Fibroblast of skin of right biceps (primary cell): ENCODE measurements around the gene HFM1.
"Not testable (repeated sequence)": the region's sequence is repeated elsewhere in the genome, so short reads cannot be mapped to it uniquely, and the experiment has no call there.

Source experiments
- DNase-seq: peaks from one replicate; pipeline ENCODE4 v3.0.0-alpha.2; 2013

HFM1 gene

DNA sequence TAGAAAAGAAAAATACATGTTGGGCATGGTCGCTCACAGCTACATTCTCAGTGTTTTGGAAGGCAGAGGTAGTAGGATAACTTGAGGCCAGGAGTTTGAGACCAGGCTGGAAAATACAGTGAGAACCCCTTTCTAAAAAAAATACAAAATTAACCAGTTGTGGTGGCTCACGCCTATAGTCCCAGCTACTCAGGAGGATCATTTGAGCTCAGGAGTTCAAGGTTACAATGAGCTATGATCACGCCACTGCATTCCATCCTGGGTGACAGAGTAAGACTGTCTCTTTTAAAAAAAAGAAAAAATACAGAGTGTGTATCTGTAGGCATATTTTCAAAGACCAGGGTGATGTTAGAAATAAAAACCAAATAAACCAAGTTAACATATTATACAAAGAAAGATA, 57.8 kb downstream of the HFM1 start:
- no peak for DNase-seq

- DNase-seq = no peak
These were observed 59.1 kb downstream of the HFM1 start for GRCh38 chr1:91345395-91346005.

- no peak for DNase-seq
These were observed 66.1 kb downstream of the HFM1 start for GRCh38 chr1:91338501-91338900.

DNA sequence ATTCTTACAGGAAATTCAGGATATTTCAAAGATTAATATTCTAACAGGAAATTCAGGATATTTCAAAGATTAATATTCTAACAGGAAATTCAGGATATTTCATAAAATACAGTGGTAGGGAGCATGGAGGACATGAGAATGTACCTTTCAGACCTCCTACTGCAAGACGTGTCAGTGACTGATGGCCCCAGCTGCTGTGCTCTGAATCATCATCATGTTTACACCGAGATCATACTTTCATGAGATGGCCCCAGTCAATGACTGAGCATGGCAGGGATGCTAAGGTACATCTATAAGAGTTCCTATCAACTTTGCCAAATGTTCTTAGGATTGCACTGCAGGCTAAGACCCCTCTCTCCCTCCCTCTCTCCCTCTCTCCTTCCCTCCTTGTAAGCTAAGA, 69.0 kb downstream of the HFM1 start:
- no peak for DNase-seq

DNA sequence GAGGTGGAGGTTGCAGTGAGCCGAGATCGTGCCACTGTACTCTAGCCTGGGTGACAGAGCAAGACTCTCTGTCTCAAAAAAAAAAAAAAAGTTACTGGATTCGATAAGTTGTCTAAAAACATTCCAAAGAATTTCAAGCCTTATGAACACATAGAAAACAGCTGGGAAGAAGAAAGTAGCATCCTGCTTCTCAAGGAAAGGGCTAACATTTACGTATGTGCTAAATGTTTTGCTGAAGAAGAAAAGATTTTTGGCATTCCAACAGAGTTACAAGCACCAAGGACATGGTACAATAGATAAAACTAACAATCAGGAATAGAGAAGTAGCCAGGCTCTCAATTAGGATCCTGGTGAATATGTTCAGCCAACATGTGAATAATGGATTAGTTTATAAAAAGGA, 69.8 kb downstream of the HFM1 start:
- no peak for DNase-seq

- no peak for DNase-seq
These were observed 79.2 kb downstream of the HFM1 start for GRCh38 chr1:91325456-91325855.

- DNase-seq = no peak
These were observed 90.0 kb downstream of the HFM1 start for GRCh38 chr1:91314643-91315042.

DNA sequence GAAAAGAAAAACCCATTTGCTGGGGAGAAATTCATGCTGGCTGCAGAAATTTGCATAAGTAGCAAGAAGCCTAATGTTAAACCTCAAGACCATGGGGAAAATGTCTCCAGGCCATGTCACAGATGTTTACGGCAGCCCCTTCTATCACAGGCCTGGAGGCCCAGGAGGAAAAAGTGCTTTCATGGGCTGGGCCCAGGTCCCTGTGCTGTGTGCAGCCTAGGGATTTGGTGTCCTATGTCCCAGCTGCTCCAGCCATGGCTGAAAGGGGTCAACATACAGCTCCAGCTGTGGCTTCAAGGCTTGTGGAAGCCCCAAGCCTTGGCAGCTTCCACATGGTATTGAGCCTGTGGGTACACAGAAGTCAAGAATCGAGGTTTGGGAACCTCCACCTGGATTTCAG, 93.0 kb downstream of the HFM1 start:
- no peak for DNase-seq

DNA sequence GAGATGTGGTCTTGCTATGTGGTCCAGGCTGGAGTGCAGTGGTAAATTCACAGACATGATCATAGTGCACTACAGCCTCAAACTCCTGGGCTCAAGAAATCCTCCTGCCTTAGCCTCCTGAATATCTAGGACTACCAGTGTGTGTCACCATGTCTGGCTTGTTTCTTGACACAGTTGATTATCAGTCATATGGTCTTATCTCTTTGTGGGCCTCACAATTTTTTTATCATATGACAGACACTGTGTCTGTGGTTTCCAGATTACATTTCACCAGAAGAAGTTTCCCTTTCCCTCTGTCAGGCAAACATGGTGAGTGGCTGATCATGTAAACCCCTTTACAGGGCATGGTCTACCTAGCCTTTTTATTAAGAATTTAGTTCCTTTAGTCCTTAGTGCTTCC, 96.1 kb downstream of the HFM1 start:
- no peak for DNase-seq

DNA sequence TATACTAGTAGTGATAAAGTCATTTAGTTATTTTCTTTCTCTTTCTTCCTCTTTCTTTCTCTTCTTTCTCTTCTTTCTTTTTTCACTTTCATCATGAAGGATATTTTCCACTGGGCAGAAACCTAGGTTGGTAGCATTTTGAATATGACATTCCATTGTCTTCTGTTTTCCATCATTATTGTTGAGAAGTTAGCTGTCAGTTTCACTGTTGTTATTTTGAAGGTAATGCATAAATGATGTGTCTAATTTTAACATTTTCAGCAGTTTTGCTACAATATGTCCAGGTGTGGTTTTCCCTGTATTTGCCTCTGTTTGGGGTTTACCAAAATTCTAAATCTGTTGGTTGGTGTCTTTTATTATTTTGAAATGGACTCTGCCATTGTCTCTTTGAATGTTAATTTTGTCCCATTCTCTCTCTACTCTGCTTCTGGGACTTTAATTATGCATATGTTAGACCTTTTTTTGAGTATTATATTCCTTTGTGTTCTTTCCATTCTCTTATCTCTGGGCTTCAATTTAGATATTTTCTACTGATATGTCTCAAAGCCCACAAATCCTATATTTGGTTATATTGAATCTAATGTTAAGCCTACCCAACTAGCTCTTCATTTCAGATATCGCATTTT, 96.7 kb downstream of the HFM1 start:
- DNase-seq = no peak

DNA sequence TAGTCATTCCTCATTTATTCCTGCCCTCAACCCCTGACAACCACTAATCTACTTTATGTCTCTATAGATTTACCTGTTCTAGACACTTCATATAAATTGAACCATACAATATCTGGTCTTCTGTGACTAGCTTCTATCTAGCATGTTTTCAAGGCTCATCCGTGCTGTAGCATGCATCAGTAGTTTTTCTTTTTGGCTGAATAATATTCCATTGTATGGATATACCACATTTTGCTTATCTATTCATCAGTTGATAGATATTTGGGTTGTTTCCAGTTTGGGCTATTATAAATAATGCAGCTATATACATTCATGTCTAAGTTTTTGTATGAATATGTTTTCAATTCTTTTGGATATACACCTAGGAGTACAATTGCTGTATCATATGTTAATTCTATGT, 101.5 kb downstream of the HFM1 start:
- no peak for DNase-seq

DNA sequence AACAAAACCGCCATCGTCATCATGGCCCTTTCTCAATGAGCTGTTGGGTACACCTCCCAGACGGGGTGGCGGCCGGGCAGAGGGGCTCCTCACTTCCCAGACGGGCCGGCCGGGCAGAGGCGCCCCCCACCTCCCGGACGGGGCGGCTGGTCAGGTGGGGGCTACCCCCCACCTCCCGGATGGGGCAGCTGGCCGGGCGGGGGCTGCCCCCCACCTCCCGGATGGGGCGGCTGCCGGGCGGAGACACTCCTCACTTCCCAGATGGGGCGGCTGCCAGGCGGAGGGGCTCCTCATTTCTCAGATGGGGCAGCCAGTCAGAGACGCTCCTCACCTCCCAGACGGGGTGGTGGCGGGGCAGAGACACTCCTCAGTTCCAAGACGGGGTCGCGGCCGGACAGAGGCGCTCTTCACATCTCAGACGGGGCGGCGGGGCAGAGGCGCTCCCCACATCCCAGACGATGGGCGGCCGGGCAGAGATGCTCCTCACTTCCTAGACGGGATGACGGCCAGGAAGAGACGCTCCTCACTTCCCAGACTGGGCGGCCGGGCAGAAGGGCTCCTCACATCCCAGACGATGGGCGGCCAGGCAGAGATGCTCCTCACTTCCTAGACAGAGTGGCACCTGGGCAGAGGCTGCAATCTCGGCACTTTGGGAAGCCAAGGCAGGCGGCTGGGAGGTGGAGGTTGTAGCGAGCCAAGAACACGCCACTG, 115.6 kb downstream of the HFM1 start:
- not testable (repeated sequence) for DNase-seq

GRCh38 chr1:91286962-91287317, 117.7 kb downstream of the HFM1 start:
- not testable (repeated sequence) for DNase-seq

GRCh38 chr1:91286259-91286961, 118.2 kb downstream of the HFM1 start:
- not testable (repeated sequence) for DNase-seq

DNA sequence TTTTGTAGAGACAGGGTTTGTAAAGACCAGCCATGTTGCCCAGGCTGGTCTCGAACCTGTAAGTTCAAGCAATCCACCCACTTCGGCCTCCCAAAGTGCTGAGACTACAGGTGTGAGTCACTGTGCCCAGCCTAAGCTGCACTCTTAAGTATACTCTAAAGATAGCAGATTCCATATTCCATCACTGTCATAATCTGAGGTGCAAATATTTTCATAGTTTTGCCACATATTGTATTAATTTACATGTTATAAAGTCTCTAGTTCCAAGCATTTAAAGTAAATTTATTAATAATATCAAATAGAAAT, 121.3 kb downstream of the HFM1 start:
- peak; percentile 1 for DNase-seq

- peak; percentile 70 for DNase-seq
These were observed 121.8 kb downstream of the HFM1 start for GRCh38 chr1:91282695-91283420.

GRCh38 chr1:91281782-91282181, 122.9 kb downstream of the HFM1 start:
- DNase-seq = no peak

GRCh38 chr1:91278754-91279153, 125.9 kb downstream of the HFM1 start:
- peak; percentile 16 for DNase-seq

DNA sequence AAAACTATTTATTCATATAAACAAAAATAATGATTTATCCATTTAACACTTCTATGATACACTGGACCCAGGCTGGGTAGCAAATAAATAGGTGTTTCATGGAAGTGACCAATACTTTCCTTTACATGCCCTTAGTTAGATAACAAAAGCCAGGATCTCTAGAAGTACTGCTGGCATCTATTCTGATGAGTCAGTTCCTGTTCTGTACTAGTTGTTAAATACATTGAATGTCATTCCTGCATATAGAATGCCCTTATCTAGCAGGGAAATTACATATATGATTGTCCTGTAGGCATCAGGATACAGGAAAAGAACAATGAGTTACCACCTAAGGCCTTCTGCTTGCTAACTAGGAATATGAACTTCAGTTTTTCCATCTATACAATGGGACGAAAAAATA, 130.8 kb downstream of the HFM1 start:
- DNase-seq = peak; percentile 4

DNA sequence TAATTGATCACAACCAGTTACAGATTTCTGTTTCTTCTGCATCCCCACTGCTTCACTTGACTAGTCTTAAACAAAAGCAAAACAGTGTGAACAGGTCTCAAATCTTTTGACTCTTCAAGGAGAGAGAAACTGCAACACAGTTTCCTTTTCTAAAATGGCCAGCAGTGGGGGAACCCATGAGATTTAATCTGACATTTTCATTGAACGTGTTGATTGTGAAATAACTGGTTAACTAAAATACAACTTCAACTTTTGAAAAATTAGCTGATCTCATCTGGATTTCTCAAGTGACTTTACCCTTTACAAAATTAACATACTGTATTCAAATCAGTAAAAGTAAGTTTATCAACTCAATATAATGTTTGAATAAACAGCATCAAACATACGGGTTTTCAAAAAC, 143.0 kb downstream of the HFM1 start:
- no peak for DNase-seq

DNA sequence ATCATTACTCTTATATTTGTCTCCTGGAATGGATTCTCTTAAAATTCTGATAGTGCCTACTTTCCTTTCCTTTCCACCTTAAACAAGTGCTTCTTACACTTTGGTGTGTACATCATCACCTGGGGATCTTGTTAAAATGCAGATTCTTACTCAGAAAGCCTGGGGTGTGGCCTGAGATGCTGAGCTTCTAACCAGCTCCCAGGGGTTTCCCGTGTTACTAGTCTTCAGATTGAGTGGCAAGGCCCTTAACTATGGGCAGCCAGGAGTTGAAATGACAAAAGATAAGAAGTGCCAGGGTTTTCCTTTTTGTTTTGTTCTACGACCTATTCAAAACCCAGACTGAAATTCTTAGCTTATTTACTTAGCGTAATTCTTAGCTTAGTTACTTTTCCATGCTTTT, 159.2 kb downstream of the HFM1 start:
- no peak for DNase-seq

- DNase-seq = no peak
These were observed 159.9 kb downstream of the HFM1 start for GRCh38 chr1:91244737-91245136.

- no peak for DNase-seq
These were observed 161.5 kb downstream of the HFM1 start for GRCh38 chr1:91243171-91243570.
